Measurements from ENCODE around the gene GLIPR1L2.
"Not testable (repeated sequence)": the region's sequence is repeated elsewhere in the genome, so short reads cannot be mapped to it uniquely, and the experiment has no call there.

GLIPR1L2 gene

GRCh38 chr12:75438059-75438754, 47.3 kb downstream of the GLIPR1L2 start:
- DNase-seq: peak; percentile 11

DNA sequence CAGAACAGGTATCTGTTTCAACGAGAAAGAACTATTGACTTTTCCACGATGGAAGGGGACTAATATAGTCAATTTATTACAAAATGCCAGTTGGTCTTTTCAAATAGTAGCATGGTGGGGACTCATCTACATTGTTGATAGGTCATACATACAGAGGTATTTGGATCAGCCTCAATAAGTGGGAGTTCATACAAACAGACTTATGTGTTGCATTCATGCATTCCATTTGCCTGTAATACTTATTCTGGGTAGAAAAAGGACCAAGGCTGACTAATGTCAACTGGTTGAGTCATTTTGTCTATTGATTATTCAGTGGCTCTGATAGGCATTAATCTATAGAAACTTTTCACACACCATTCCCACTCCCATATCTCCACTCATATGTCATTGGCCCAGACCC, 48.2 kb downstream of the GLIPR1L2 start:
- no peak for DNase-seq

- DNase-seq: no peak
Observed at GRCh38 chr12:75439930-75440329, 49.0 kb downstream of the GLIPR1L2 start.

GRCh38 chr12:75441687-75442449, 51.0 kb downstream of the GLIPR1L2 start:
- DNase-seq: not testable (repeated sequence)

- not testable (repeated sequence) for DNase-seq
Observed at GRCh38 chr12:75442454-75442853, 51.6 kb downstream of the GLIPR1L2 start.

GRCh38 chr12:75443709-75444108, 52.8 kb downstream of the GLIPR1L2 start:
- no peak for DNase-seq

DNA sequence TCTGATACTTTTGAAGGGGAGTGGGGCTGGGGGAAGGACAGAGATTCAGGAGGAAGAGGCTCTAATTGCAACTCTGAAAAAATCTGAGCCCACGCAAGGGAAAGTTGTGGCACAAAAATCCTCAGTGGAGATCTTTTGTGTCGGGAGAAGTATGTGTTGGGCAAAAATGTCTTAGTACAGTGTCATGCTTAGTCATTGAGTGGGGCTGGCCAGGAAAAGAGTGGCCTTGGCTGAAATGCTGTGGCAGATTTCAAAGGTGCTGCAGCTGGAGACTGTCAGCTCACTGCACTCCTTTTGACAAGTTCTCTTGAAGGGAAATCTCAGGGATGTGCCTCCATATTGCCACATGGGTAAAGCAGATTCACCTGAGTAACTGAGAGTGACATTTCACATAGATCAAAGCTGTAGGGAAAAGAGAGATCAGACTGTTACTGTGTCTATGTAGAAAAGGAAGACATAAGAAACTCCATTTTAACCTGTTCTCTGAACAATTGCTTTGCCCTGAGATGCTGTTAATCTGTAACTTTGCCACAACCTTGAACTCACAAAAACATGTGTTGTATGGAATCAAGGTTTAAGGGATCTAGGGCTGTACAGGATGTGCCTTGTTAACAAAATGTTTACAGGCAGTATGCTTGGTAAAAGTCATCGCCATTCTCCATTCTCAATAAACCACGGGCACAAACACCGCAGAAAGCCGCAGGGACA, 53.7 kb downstream of the GLIPR1L2 start:
- DNase-seq: no peak

DNA sequence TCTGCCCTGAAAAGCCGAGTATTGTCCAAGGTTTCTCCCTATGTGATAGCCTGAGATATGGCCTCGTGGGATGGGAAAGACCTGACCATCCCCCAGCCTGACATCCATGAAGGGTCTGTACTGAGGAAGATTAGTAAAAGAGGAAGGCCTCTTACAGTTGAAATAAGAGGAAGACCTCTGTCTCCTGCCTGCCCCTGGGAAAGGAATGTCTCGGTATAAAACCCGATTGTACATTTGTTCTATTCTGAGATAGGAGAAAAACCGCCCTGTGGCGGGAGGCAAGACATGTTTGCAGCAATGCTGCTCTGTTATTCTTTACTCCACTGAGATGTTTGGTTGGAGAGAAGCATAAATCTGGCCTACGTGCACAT, 54.2 kb downstream of the GLIPR1L2 start:
- DNase-seq: not testable (repeated sequence)

GRCh38 chr12:75446857-75447256, 56.0 kb downstream of the GLIPR1L2 start:
- DNase-seq: no peak

GRCh38 chr12:75447691-75448393, 57.0 kb downstream of the GLIPR1L2 start:
- DNase-seq: no peak

GRCh38 chr12:75452675-75453330, 61.9 kb downstream of the GLIPR1L2 start:
- DNase-seq: no peak

GRCh38 chr12:75455839-75456238, 65.0 kb downstream of the GLIPR1L2 start:
- DNase-seq: no peak

GRCh38 chr12:75457191-75457590, 66.3 kb downstream of the GLIPR1L2 start:
- no peak for DNase-seq

DNA sequence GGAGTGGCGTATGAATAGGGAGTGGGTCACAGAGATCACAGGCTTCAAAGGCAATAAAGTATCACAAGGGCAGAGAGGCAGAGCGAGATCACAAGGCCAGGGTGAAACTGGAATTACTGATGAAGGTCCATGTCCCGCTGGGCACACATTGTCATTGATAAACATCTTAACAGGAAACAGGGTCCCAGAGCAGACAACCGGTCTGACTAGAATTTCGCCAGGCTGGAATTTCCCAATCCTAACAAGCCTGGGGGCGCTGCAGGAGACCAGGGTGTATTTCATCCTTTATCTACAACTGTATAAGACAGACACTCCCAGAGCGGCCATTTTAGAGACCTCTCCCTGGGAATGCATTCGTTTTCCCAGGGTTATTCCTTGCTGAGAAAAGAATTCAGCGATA, 67.0 kb downstream of the GLIPR1L2 start:
- not testable (repeated sequence) for DNase-seq

DNA sequence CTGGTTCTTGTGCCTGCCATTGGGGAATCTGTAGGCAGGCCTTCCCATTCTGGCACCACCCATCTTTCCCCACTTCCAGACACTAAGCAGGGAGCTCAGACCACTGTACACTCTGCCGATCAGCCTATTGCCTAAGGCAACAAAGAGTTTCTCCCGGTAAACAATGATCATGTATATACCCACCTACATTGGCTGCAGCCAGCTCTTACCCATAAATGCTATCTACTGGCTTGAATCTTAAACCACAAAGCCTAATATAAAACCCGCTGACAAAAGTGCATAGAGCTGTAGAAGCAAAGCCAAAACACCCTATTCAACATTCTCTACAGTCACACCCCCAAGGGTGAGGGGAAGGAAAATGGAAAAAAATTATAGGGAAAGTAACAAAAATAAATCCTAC, 68.9 kb downstream of the GLIPR1L2 start:
- DNase-seq: no peak

GRCh38 chr12:75460204-75460603, 69.3 kb downstream of the GLIPR1L2 start:
- DNase-seq: no peak

GRCh38 chr12:75471902-75472890, 81.3 kb downstream of the GLIPR1L2 start:
- no peak for DNase-seq

DNA sequence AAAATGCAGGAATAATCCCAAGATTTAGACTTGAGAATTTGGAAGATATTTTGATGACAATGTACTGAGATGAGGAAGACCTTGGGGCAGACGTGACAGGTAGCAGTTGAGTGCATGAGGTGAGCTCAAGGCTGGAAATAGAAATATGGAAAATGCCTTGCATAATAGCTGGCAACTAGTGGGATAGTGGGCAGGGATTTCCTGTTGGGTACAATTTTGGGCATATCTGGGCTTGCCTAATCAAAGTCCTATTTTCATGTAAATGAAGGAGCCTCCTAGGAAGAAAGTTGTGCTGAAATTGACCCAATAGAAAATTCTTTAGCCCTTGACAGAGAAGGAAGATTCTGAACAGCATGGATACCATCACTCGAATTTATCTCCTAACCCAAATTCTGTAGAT, 83.2 kb downstream of the GLIPR1L2 start:
- DNase-seq: no peak

- peak; percentile 64 for DNase-seq
Observed at GRCh38 chr12:75476071-75476470, 85.2 kb downstream of the GLIPR1L2 start.

GRCh38 chr12:75477137-75477536, 86.2 kb downstream of the GLIPR1L2 start:
- DNase-seq: no peak

DNA sequence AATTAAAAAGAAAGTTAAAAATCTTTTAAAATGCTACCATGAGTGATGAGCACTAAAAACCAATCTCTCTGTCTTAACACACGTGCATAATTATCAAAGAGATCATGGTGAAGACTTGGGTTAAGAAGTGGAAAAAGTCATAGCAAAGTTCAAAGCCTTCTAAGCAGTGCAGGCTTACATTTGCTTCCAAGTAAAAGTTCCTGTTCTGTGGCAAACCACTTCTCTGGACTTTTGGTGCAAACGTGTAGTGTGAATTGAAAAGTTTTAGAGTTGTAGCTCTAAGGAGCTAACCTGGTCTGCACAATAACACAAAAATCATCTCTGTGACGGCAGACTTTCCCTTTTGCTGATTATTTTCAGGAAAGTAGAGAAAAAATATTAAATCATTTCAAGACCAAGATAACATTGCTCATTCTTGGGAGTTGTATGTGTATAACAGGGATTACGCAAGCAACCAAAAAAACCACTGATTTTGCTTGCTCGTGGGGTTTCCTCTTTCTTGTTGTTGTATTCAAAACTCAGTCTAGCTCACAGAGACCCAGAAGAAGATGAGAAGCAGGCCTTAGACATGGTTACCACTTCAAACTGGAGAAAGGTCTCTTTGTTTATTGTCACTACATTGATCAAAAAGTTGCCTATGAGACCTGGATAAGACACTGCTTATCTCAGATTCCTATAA, 87.4 kb downstream of the GLIPR1L2 start:
- peak; percentile 28 for DNase-seq
